H9 (cell line): ENCODE measurements around the gene DPF3. TPM values are rescaled to one million over a fixed set of nuclear protein-coding genes. Genes with fewer than 3 reads are reported as not detected.

Experiments
- DNase-seq: peaks from one replicate; pipeline ENCODE4 v3.0.0-alpha.2; 2017
- H2AFZ ChIP-seq: one replicate; pipeline ENCODE4 v1.6.1; 2013; ENCODE audit warnings: mild to moderate bottlenecking, low read length, control low read depth, moderate library complexity
- H2AK5ac ChIP-seq: 2 replicates; pipeline ENCODE4 v1.6.1; 2013; ENCODE audit warnings: low read length, control low read depth, mixed read lengths; ENCODE audit not compliant: insufficient read length
- H2BK120ac ChIP-seq: one replicate; pipeline ENCODE4 v1.6.1; 2013; ENCODE audit warnings: low read depth, mild to moderate bottlenecking, low read length, control low read depth, inconsistent platforms; ENCODE audit not compliant: poor library complexity, severe bottlenecking
- H2BK12ac ChIP-seq: 2 replicates; pipeline ENCODE4 v1.6.1; 2013; ENCODE audit warnings: low read length, control low read depth, mixed read lengths, low read depth; ENCODE audit not compliant: insufficient read length
- H2BK15ac ChIP-seq: 2 replicates; pipeline ENCODE4 v1.6.1; 2013; ENCODE audit warnings: low read depth, low read length, control low read depth
- H2BK20ac ChIP-seq: one replicate; pipeline ENCODE4 v1.6.1; 2013; ENCODE audit warnings: low read depth, mild to moderate bottlenecking, low read length, control low read depth, inconsistent platforms; ENCODE audit not compliant: poor library complexity, severe bottlenecking
- H2BK5ac ChIP-seq: 2 replicates; pipeline ENCODE4 v1.6.1; 2013; ENCODE audit warnings: low read length, control low read depth, mixed read lengths; ENCODE audit not compliant: insufficient read length
- H3K14ac ChIP-seq: 2 replicates; pipeline ENCODE4 v1.6.1; 2013; ENCODE audit warnings: low read length, control low read depth; ENCODE audit not compliant: insufficient read depth
- H3K18ac ChIP-seq: 2 replicates; pipeline ENCODE4 v1.6.1; 2013; ENCODE audit warnings: low read depth, mild to moderate bottlenecking, mixed read lengths, low read length, control low read depth; ENCODE audit not compliant: insufficient read length
- H3K23ac ChIP-seq: 2 replicates; pipeline ENCODE4 v1.6.1; 2013; ENCODE audit warnings: low read length, control low read depth, mixed read lengths, low read depth; ENCODE audit not compliant: insufficient read length
- H3K23me2 ChIP-seq: 2 replicates; pipeline ENCODE4 v1.6.1; 2013; ENCODE audit warnings: low read depth, mild to moderate bottlenecking, mixed read lengths, low read length, control low read depth; ENCODE audit not compliant: insufficient read length, poor library complexity, severe bottlenecking
- H3K27ac ChIP-seq: 2 replicates; pipeline ENCODE4 v1.5.1; 2013; ENCODE audit warnings: low read length, control low read depth, mixed read lengths, low read depth; ENCODE audit not compliant: insufficient read length
- H3K27me3 ChIP-seq: 2 replicates; pipeline ENCODE4 v1.6.1; 2013; ENCODE audit warnings: low read length, control low read depth, inconsistent platforms; ENCODE audit not compliant: insufficient read depth
- H3K4ac ChIP-seq: 2 replicates; pipeline ENCODE4 v1.6.1; 2013; ENCODE audit warnings: low read depth, mild to moderate bottlenecking, control low read depth, inconsistent platforms, low read length, moderate library complexity
- H3K4me1 ChIP-seq: 2 replicates; pipeline ENCODE4 v1.6.1; 2013; ENCODE audit warnings: low read length, control low read depth, inconsistent platforms; ENCODE audit not compliant: insufficient read depth
- H3K4me2 ChIP-seq: 2 replicates; pipeline ENCODE4 v1.6.1; 2013; ENCODE audit warnings: low read length, control low read depth, mixed read lengths; ENCODE audit not compliant: insufficient read length, insufficient read depth
- H3K56ac ChIP-seq: 2 replicates; pipeline ENCODE4 v1.6.1; 2013; ENCODE audit warnings: low read depth, mild to moderate bottlenecking, mixed read lengths, low read length, control low read depth; ENCODE audit not compliant: insufficient read length
- H3K79me1 ChIP-seq: 2 replicates; pipeline ENCODE4 v1.6.1; 2013; ENCODE audit warnings: low read depth, mild to moderate bottlenecking, moderate library complexity, low read length, control low read depth, inconsistent platforms; ENCODE audit not compliant: insufficient read depth, poor library complexity, severe bottlenecking
- H3K79me2 ChIP-seq: 2 replicates; pipeline ENCODE4 v1.6.1; 2013; ENCODE audit warnings: low read length, control low read depth, inconsistent platforms; ENCODE audit not compliant: insufficient read depth
- H3K9ac ChIP-seq: 2 replicates; pipeline ENCODE4 v1.6.1; 2013; ENCODE audit warnings: low read length, control low read depth, mixed read lengths; ENCODE audit not compliant: insufficient read length; ENCODE audit errors: extremely low read depth
- H3K9me3 ChIP-seq: one replicate; pipeline ENCODE4 v1.6.1; 2013; ENCODE audit warnings: low read depth, low read length, inconsistent platforms; ENCODE audit not compliant: control insufficient read depth
- H3T11ph ChIP-seq: one replicate; pipeline ENCODE4 v1.6.1; 2013; ENCODE audit warnings: mild to moderate bottlenecking, low read length, control low read depth, inconsistent platforms
- H4K20me1 ChIP-seq: one replicate; pipeline ENCODE4 v1.6.1; 2013; ENCODE audit not compliant: control insufficient read depth, insufficient read length, insufficient read depth
- H4K5ac ChIP-seq: 2 replicates; pipeline ENCODE4 v1.6.1; 2013; ENCODE audit warnings: low read depth, mild to moderate bottlenecking, mixed read lengths, low read length, control low read depth; ENCODE audit not compliant: insufficient read length
- H4K8ac ChIP-seq: replicated peaks from 2 replicates; pipeline ENCODE4 v1.6.1; 2013; ENCODE audit warnings: low read length, control low read depth, mixed read lengths, low read depth; ENCODE audit not compliant: insufficient read length
- H4K91ac ChIP-seq: 2 replicates; pipeline ENCODE4 v1.6.1; 2013; ENCODE audit warnings: low read depth, mild to moderate bottlenecking, moderate library complexity, mixed read lengths, low read length, control low read depth; ENCODE audit not compliant: insufficient read length
- H3K27ac Mint-ChIP-seq, 3 experiments: 2 replicates in 2 of 3; 3 replicates in 1 of 3; pipeline ENCODE4 v1.8.0; 2020 to 2021; ENCODE audit warnings: mixed read lengths in 3 of 3, mild to moderate bottlenecking in 1 of 3, moderate library complexity in 1 of 3
- H3K27me3 Mint-ChIP-seq: 2 replicates; pipeline ENCODE4 v1.8.0; 2021; ENCODE audit warnings: low read depth, mild to moderate bottlenecking, moderate library complexity, mixed read lengths
- H3K36me3 Mint-ChIP-seq, 3 experiments: 2 replicates in 2 of 3; 3 replicates in 1 of 3; pipeline ENCODE4 v1.8.0; 2020 to 2021; ENCODE audit warnings: low read depth in 3 of 3, mixed read lengths in 3 of 3; ENCODE audit not compliant: insufficient read depth in 1 of 3
- H3K4me1 Mint-ChIP-seq, 2 experiments: 2 replicates each; pipeline ENCODE4 v1.8.0; 2020; ENCODE audit warnings: mixed read lengths in 2 of 2
- H3K4me3 Mint-ChIP-seq, 2 experiments: 2 replicates in 1 of 2; 3 replicates in 1 of 2; pipeline ENCODE4 v1.8.0; 2020 to 2021; ENCODE audit warnings: mild to moderate bottlenecking in 2 of 2, mixed read lengths in 2 of 2, moderate library complexity in 1 of 2
- H3K9me3 Mint-ChIP-seq, 2 experiments: 2 replicates in 1 of 2; 3 replicates in 1 of 2; pipeline ENCODE4 v1.8.0; 2020; ENCODE audit warnings: mild to moderate bottlenecking in 2 of 2, mixed read lengths in 2 of 2, moderate library complexity in 1 of 2
- WGBS: extraction: QIAGEN DNeasy Blood & Tissue Kit; methylation state at CpG from one replicate; pipeline ENCODE4 v1.1.7; 2013; ENCODE audit warnings: missing lambda C conversion rate, low lambda C conversion rate, mixed read lengths; ENCODE audit not compliant: insufficient read length; ENCODE audit errors: extremely low coverage; 5-methylcytosine and 5-hydroxymethylcytosine counted together
- total RNA-seq: library from RNA; stranded (reverse); gene quantifications from 2 replicates; pipeline ENCODE4 v1.2.1, GENCODE V29; 2021
- TF ChIP-seq, protein P1 (sequence below): fragments of 200-600 bp; sonication (generic); conservative IDR thresholded peaks from 3 replicates; pipeline ENCODE4 v1.8.0; 2021; ENCODE audit warnings: antibody characterized with exemption, mild to moderate bottlenecking

DPF3 gene
- total RNA-seq, 1 experiment from 2014 or later: not detected

DNA sequence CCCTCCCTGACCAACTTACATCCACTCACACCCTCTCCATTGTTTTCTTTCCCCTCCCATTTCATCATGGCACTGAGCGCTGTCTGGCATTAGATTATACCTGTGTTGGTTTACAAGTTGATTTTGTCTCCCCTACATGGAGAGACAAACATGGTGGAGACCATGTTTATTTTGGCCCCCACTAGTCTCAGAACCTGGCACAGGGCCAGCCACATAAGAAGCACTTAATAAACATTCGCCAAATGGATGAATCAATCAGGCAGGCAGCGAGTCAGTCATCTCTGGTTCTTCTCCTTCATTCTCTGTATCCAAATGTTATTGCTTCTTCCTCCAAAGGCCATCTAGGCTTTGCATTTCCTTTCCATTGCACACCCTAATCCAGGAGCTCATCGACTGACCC is 177.4 kb downstream of the DPF3 start:
- no peak overlapping the region for H3K56ac ChIP-seq
- H2BK5ac ChIP-seq: no peak overlapping the region
- H3K4ac ChIP-seq: no peak overlapping the region
- H3K27me3 ChIP-seq: no peaks in the 10 kb centered on the region
- Mint-ChIP-seq H3K27ac (no peak overlapping the region), H3K36me3 (no peaks in the 10 kb centered on the region), H3K9me3 (no peaks in the 10 kb centered on the region; a peak in 1 of 5 replicates), H3K4me1 (peaks cover 0 to 9% of the 10 kb centered on the region in 2 experiments; a peak in 2 of 4 replicates), H3K27me3 (no peaks in the 10 kb centered on the region; the same call in 1 of the 2 replicates), H3K4me3 (peak overlapping the region in 1 of 2 experiments; percentile 21; a peak in 1 of 5 replicates)
- no peaks in the 10 kb centered on the region for H4K20me1 ChIP-seq
- H4K8ac ChIP-seq: no peak overlapping the region
- no peak overlapping the region for H2BK12ac ChIP-seq
- no peak overlapping the region for H4K5ac ChIP-seq
- H2BK20ac ChIP-seq: no peak overlapping the region
- no peak overlapping the region for H3K23ac ChIP-seq
- no peaks in the 10 kb centered on the region for H3K23me2 ChIP-seq
- H4K91ac ChIP-seq: no peak overlapping the region
- TF ChIP-seq, protein P1, sequence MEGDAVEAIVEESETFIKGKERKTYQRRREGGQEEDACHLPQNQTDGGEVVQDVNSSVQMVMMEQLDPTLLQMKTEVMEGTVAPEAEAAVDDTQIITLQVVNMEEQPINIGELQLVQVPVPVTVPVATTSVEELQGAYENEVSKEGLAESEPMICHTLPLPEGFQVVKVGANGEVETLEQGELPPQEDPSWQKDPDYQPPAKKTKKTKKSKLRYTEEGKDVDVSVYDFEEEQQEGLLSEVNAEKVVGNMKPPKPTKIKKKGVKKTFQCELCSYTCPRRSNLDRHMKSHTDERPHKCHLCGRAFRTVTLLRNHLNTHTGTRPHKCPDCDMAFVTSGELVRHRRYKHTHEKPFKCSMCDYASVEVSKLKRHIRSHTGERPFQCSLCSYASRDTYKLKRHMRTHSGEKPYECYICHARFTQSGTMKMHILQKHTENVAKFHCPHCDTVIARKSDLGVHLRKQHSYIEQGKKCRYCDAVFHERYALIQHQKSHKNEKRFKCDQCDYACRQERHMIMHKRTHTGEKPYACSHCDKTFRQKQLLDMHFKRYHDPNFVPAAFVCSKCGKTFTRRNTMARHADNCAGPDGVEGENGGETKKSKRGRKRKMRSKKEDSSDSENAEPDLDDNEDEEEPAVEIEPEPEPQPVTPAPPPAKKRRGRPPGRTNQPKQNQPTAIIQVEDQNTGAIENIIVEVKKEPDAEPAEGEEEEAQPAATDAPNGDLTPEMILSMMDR: no peak
- no peak overlapping the region for H3T11ph ChIP-seq
- no peak overlapping the region for H2AK5ac ChIP-seq
- H3K79me2 ChIP-seq: no peaks in the 10 kb centered on the region
- H2BK120ac ChIP-seq: no peak overlapping the region
- no peak overlapping the region for H3K14ac ChIP-seq
- H3K4me2 ChIP-seq: no peak overlapping the region
- no peaks in the 10 kb centered on the region for H3K9me3 ChIP-seq
- no peak overlapping the region for H2AFZ ChIP-seq
- H3K4me1 ChIP-seq: no peaks in the 10 kb centered on the region
- H3K18ac ChIP-seq: no peak overlapping the region
- no peak for DNase-seq
- H3K27ac ChIP-seq: no peak overlapping the region
- no peak overlapping the region for H2BK15ac ChIP-seq
- H3K79me1 ChIP-seq: no peaks in the 10 kb centered on the region
- H3K9ac ChIP-seq: no peak overlapping the region
- no CpG with 5 or more reads among the region's 4 CpGs for WGBS
